HepG2 (cell line): ENCODE data around the gene MYO15A. TPM values are rescaled to one million over a fixed set of nuclear protein-coding genes. Genes with fewer than 3 reads are reported as not detected.
A peak's percentile ranks its signal among the peaks of the same experiment; 100 is the strongest.

Experiments used
- ATAC-seq: fragments of 200-7000 bp; cut with Tn5 transposase; 3 replicates; pipeline ENCODE4 v1.9.1; 2020; ENCODE audit warnings: mild to moderate bottlenecking, moderate library complexity
- BruUV-seq: library from RNA; stranded (reverse); fragments of 400-500 nt; replicated peaks from 2 replicates; lab custom pipeline; 2021; lab: Mats Ljungman, UMichigan
- CTCF ChIA-PET: fragments of 300-600 bp; formaldehyde crosslinking; extraction: SDS; loops from one replicate; lab custom pipeline; 2021; ENCODE audit warnings: low total read pairs, inconsistent platforms, low intra/inter-chr PET ratio; lab: Yijun Ruan, JAX
- POLR2A ChIA-PET: fragments of 350-600 bp; sonication (Branson Sonifier 250); formaldehyde crosslinking; loops from one replicate; lab custom pipeline; 2020; ENCODE audit warnings: antibody characterized with exemption, inconsistent platforms; lab: Yijun Ruan, JAX
- DNase-seq: peaks from one replicate; pipeline ENCODE4 v3.0.0-alpha.2; 2015; ENCODE audit warnings: low spot score
- FAIRE-seq: peaks from 3 replicates; lab custom pipeline; 2011; peaks lifted over from hg19 to GRCh38; lab: Jason Lieb, UNC
- H2AFZ ChIP-seq: one replicate; pipeline ENCODE4 v1.6.1; 2011; ENCODE audit warnings: low read length, inconsistent platforms
- H3K27ac ChIP-seq: fragments of 300-600 bp; 3 replicates; pipeline ENCODE4 v1.8.0; 2011; ENCODE audit warnings: mixed run types, mild to moderate bottlenecking, mixed read lengths, low read length, inconsistent platforms; ENCODE audit not compliant: insufficient read depth; ENCODE audit errors: extremely low read length
- H3K27me3 ChIP-seq, 2 experiments: fragments of 200-600 bp in 1 of 2; 2 replicates in 1 of 2; 3 replicates in 1 of 2; pipeline versions ENCODE4 v1.6.0 to v1.8.0; 2011; ENCODE audit warnings: low read length in 2 of 2, mild to moderate bottlenecking in 2 of 2, moderate library complexity in 2 of 2, inconsistent platforms in 1 of 2; ENCODE audit not compliant: insufficient read depth in 2 of 2, control insufficient read depth in 1 of 2
- H3K36me3 ChIP-seq, 2 experiments: fragments of 200-600 bp in 1 of 2; replicated peaks in 1 of 2; 2 replicates in 1 of 2; 3 replicates in 1 of 2; pipeline versions ENCODE4 v1.5.1 to v1.8.0; 2011; ENCODE audit warnings: low read length in 2 of 2, inconsistent platforms in 1 of 2; ENCODE audit not compliant: insufficient read depth in 2 of 2, control insufficient read depth in 1 of 2
- H3K4me1 ChIP-seq: 2 replicates; pipeline ENCODE4 v1.5.1; 2012; ENCODE audit warnings: low read length, inconsistent platforms; ENCODE audit not compliant: insufficient read depth
- H3K4me2 ChIP-seq: 2 replicates; pipeline ENCODE4 v1.6.0; 2011; ENCODE audit warnings: low read depth, low read length, inconsistent platforms
- H3K4me3 ChIP-seq, 3 experiments: fragments of 200-600 bp in 1 of 3; sonication (generic), shearing (Covaris generic) in 1 of 3; replicated peaks in 1 of 3; 2 replicates each; pipeline ENCODE4 v1.5.1; 2011 to 2016; ENCODE audit warnings: low read length in 3 of 3, inconsistent platforms in 2 of 3, low read depth in 2 of 3, mild to moderate bottlenecking in 2 of 3, control low read depth in 1 of 3, mixed read lengths in 1 of 3; ENCODE audit not compliant: insufficient read depth in 1 of 3
- H3K79me2 ChIP-seq: one replicate; pipeline ENCODE4 v1.6.1; 2011; ENCODE audit warnings: low read length, inconsistent platforms; ENCODE audit not compliant: insufficient read depth
- H3K9ac ChIP-seq: 2 replicates; pipeline ENCODE4 v1.6.0; 2011; ENCODE audit warnings: mild to moderate bottlenecking, low read depth, low read length, inconsistent platforms; ENCODE audit not compliant: insufficient read depth
- H3K9me3 ChIP-seq: 2 replicates; pipeline ENCODE4 v1.5.1; 2012; ENCODE audit warnings: mild to moderate bottlenecking, low read length
- H4K20me1 ChIP-seq: 2 replicates; pipeline ENCODE4 v1.6.0; 2011; ENCODE audit warnings: inconsistent platforms, mild to moderate bottlenecking, low read length, moderate library complexity; ENCODE audit not compliant: insufficient read depth
- MNT ChIP-seq: fragments of 450-650 bp; IDR thresholded peaks from 2 replicates; pipeline ENCODE4 v1.6.1; 2016
- SAP130 ChIP-seq: IDR thresholded peaks from 2 replicates; pipeline ENCODE4 v1.6.1; 2016; ENCODE audit warnings: low read depth
- TERF1 ChIP-seq: sonication (generic); formaldehyde crosslinking; IDR thresholded peaks from 2 replicates; pipeline ENCODE4 v1.8.0; 2022; ENCODE audit warnings: mild to moderate bottlenecking, missing genetic modification reagents, moderate library complexity
- WGBS: methylation state at CpG from one replicate; pipeline ENCODE4 v1.1.6; 2017; ENCODE audit warnings: low lambda C conversion rate; 5-methylcytosine and 5-hydroxymethylcytosine counted together
- in situ Hi-C: cut with HindIII; loops from 2 replicates; pipeline ENCODE4 v1.10.0; 2017; ENCODE audit warnings: low pct_unique_long_range_greater_than_20kb; ENCODE audit not compliant: extremely low pct_ligation_motif_present
- intact Hi-C: fragments of 100-400 bp; cut with micrococcal nuclease; formaldehyde crosslinking; loops from one replicate; pipeline ENCODE4 v1.10.0; 2022; ENCODE audit not compliant: unreplicated experiment
- polyA plus RNA-seq, 8 experiments: library from polyadenylated mRNA; depleted of rRNA in 3 of 8; stranded (reverse) in 7 of 8; unstranded in 1 of 8; fragments of >200 nt; fragmentation: Illumina TruSeq in 4 of 8; extraction: Trizol in 4 of 8; gene quantifications; 2 replicates each; pipeline versions ENCODE4 v1.2.1 to v1.2.3, GENCODE V29; 2011 to 2016; ENCODE audit warnings: low read depth in 4 of 8, missing spikeins in 1 of 8, mixed read lengths in 1 of 8; ENCODE audit not compliant: insufficient read depth in 1 of 8
- total RNA-seq, 5 experiments: library from RNA; depleted of rRNA; stranded (reverse); fragments of >200 nt; fragmentation: Illumina TruSeq; extraction: Trizol; gene quantifications; 2 replicates each; pipeline ENCODE4 v1.2.3, GENCODE V29; 2016; ENCODE audit warnings: low read depth in 1 of 5
- TF ChIP-seq, protein P1 (sequence below): sonication (generic); formaldehyde crosslinking; IDR thresholded peaks from 2 replicates; pipeline ENCODE4 v1.8.0; 2022; ENCODE audit warnings: missing genetic modification reagents, mild to moderate bottlenecking, moderate library complexity, borderline replicate concordance

Gene MYO15A
- total and polyA plus RNA-seq, 2 of the 13 experiments (the other 11 are each of a cell fraction or from before 2014, with no cell fraction given), result 0.07 to 0.20 TPM

DNA sequence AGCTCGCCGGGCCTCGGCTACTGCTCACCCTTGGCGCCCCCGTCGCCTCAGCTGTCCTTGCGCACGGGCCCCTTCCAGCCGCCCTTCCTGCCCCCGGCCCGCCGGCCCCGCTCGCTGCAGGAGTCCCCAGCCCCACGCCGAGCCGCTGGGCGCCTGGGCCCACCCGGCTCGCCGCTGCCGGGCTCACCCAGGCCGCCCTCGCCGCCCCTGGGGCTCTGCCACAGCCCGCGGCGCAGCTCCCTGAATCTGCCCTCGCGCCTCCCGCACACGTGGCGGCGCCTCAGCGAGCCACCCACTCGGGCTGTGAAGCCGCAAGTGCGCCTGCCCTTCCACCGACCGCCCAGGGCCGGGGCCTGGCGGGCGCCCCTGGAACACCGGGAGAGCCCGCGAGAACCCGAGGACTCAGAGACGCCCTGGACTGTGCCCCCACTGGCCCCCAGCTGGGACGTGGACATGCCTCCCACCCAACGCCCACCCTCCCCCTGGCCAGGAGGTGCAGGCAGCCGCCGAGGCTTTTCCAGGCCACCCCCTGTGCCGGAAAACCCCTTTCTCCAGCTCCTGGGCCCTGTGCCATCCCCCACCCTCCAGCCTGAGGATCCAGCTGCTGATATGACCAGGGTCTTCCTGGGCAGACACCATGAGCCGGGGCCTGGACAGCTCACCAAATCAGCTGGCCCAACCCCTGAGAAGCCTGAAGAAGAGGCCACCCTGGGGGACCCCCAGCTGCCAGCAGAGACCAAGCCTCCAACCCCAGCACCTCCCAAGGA lies 12.8 kb downstream of the MYO15A start:
- H3K9ac ChIP-seq, result no peak overlapping the region
- ATAC-seq, result no peak
- H3K36me3 ChIP-seq, result no peaks in the 10 kb centered on the region
- DNase-seq, result no peak
- no peaks in the 10 kb centered on the region for H4K20me1 ChIP-seq
- CTCF ChIA-PET, result no interaction called here
- H3K79me2 ChIP-seq, result no peaks in the 10 kb centered on the region
- H3K4me3 ChIP-seq, result no peak overlapping the region
- no peak for FAIRE-seq
- no peak overlapping the region for H2AFZ ChIP-seq
- no TSS peak for BruUV-seq
- no peak for TF ChIP-seq SAP130 (CRISPR knock-in tag)
- TF ChIP-seq, protein P1, sequence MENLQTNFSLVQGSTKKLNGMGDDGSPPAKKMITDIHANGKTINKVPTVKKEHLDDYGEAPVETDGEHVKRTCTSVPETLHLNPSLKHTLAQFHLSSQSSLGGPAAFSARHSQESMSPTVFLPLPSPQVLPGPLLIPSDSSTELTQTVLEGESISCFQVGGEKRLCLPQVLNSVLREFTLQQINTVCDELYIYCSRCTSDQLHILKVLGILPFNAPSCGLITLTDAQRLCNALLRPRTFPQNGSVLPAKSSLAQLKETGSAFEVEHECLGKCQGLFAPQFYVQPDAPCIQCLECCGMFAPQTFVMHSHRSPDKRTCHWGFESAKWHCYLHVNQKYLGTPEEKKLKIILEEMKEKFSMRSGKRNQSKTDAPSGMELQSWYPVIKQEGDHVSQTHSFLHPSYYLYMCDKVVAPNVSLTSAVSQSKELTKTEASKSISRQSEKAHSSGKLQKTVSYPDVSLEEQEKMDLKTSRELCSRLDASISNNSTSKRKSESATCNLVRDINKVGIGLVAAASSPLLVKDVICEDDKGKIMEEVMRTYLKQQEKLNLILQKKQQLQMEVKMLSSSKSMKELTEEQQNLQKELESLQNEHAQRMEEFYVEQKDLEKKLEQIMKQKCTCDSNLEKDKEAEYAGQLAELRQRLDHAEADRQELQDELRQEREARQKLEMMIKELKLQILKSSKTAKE, result no peak
- TF ChIP-seq, all 625 proteins: peak for 0
- Histone ChIP-seq H3K27me3 (peaks cover 3 to 13% of the 10 kb centered on the region in 2 experiments; a peak in 2 of 5 replicates), H3K9me3 (peaks cover 7% of the 10 kb centered on the region), H3K27ac (no peak overlapping the region), H3K4me1 (peaks cover 22% of the 10 kb centered on the region), H3K4me2 (no peak overlapping the region)
- WGBS, result 92% methylated on average over 43 of the region's 54 CpGs
- POLR2A ChIA-PET, result no interaction called here
- in situ Hi-C loops, result loop anchor here (25.0 kb wide), 1 partner anchor 109 kb away; no protein-coding TSS in a partner anchor
- intact Hi-C loops, result no loop called here

DNA sequence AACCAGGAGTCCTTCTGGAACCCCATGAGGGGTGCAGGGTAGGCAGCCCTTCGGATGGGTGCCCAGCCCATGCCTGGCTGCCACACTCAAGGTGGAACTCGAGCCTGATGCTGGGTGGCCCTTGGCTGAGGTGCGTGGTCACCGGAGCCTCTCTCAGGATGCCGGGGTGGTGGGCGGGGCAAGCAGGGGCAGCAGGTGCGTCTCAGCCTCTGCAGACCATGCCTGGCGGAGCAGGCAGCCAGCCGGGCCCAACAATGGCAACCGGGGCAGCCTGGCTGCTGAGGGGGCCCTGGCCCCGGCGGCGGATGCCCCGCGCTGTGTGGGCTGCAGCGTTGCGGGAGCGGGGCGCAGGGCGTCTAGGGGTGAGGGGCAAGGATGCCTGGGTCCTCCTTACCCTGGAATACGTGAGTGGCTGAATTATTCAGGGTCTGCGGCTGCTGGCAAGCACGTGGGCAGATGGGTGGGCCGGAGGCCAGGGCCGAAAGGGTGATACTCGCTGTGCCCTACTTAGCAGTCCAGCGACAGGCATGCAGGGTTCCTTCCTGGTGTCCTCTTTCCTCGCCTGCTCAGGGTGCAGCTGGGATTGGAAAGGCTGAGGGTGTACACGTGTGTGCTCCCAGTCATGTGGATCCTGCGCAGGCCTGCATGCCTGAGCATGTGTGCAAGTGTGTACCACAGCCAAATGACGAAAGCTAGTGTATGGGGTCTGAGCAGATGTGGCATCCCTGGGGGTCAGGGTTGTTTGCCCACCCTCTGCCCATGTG lies 14.6 kb downstream of the MYO15A start:
- no peak overlapping the region for H3K4me3 ChIP-seq
- no peak overlapping the region for H3K4me2 ChIP-seq
- peaks cover 7% of the 10 kb centered on the region for H3K9me3 ChIP-seq
- CTCF ChIA-PET, result no interaction called here
- no peak overlapping the region for H3K27ac ChIP-seq
- FAIRE-seq, result no peak
- no peak overlapping the region for H2AFZ ChIP-seq
- peaks cover 6 to 23% of the 10 kb centered on the region in 2 experiments; a peak in 3 of 5 replicates for H3K27me3 ChIP-seq
- H3K79me2 ChIP-seq, result no peaks in the 10 kb centered on the region
- no peaks in the 10 kb centered on the region for H3K36me3 ChIP-seq
- in situ Hi-C loops (loop anchor here (25.0 kb wide), 1 partner anchor 111 kb away; no protein-coding TSS in a partner anchor), intact Hi-C loops (no loop called here)
- POLR2A ChIA-PET, result no interaction called here
- no TSS peak for BruUV-seq
- H4K20me1 ChIP-seq, result no peaks in the 10 kb centered on the region
- 76% methylated on average over 8 of the region's 31 CpGs for WGBS
- H3K4me1 ChIP-seq, result peaks cover 3% of the 10 kb centered on the region
- no peak for DNase-seq
- no peak for ATAC-seq
- H3K9ac ChIP-seq, result no peak overlapping the region
- TF ChIP-seq MNT (peak; percentile 43; the same call in 1 of the 2 replicates), TERF1 (CRISPR knock-in tag) (no peak)
